Endodermal cell (in vitro differentiated cells): ENCODE measurements around the gene ZNF431. TPM values are rescaled to one million over a fixed set of nuclear protein-coding genes. Genes with fewer than 3 reads are reported as not detected.

ENCODE experiments used
- DNase-seq: peaks from one replicate; pipeline ENCODE4 v3.0.0-alpha.2; 2017
- H3K27ac ChIP-seq: 2 replicates; pipeline ENCODE4 v1.5.1; 2013; ENCODE audit warnings: mild to moderate bottlenecking, low read depth, low read length, moderate library complexity
- H3K27me3 ChIP-seq: 2 replicates; pipeline ENCODE4 v1.6.1; 2013; ENCODE audit warnings: mild to moderate bottlenecking, low read length, moderate library complexity; ENCODE audit not compliant: insufficient read depth, control insufficient read depth, poor library complexity, severe bottlenecking
- H3K36me3 ChIP-seq: 2 replicates; pipeline ENCODE4 v1.7.0; 2013; ENCODE audit warnings: mild to moderate bottlenecking, low read length, moderate library complexity; ENCODE audit not compliant: control insufficient read depth, insufficient read depth
- H3K4me1 ChIP-seq: one replicate; pipeline ENCODE4 v1.7.0; 2013; ENCODE audit warnings: low read length; ENCODE audit not compliant: control insufficient read depth, insufficient read depth
- H3K4me3 ChIP-seq: 2 replicates; pipeline ENCODE4 v1.5.1; 2013; ENCODE audit warnings: mild to moderate bottlenecking, low read length, moderate library complexity
- H3K9ac ChIP-seq: 2 replicates; pipeline ENCODE4 v1.6.1; 2013; ENCODE audit warnings: mild to moderate bottlenecking, low read length, moderate library complexity; ENCODE audit not compliant: poor library complexity, severe bottlenecking; ENCODE audit errors: extremely low read depth
- H3K9me3 ChIP-seq: 2 replicates; pipeline ENCODE4 v1.6.1; 2013; ENCODE audit warnings: mild to moderate bottlenecking, low read length, moderate library complexity; ENCODE audit not compliant: control insufficient read depth
- H3K27ac Mint-ChIP-seq: 2 replicates; pipeline ENCODE4 v1.8.0; 2020; ENCODE audit warnings: mixed read lengths
- H3K27me3 Mint-ChIP-seq: 2 replicates; pipeline ENCODE4 v1.8.0; 2021; ENCODE audit warnings: mild to moderate bottlenecking, mixed read lengths; ENCODE audit not compliant: insufficient read depth
- H3K36me3 Mint-ChIP-seq: 2 replicates; pipeline ENCODE4 v1.8.0; 2020; ENCODE audit warnings: low read depth, mixed read lengths
- H3K4me1 Mint-ChIP-seq: 2 replicates; pipeline ENCODE4 v1.8.0; 2020; ENCODE audit warnings: mixed read lengths
- H3K4me3 Mint-ChIP-seq: 2 replicates; pipeline ENCODE4 v1.8.0; 2020; ENCODE audit warnings: mild to moderate bottlenecking, moderate library complexity, mixed read lengths
- H3K9me3 Mint-ChIP-seq: 2 replicates; pipeline ENCODE4 v1.8.0; 2020; ENCODE audit warnings: mild to moderate bottlenecking, mixed read lengths
- WGBS, 2 experiments: methylation state at CpG; one replicate each; pipeline versions ENCODE4 v1.1.5 to v1.1.7; 2013; ENCODE audit warnings: missing lambda C conversion rate in 2 of 2, mixed read lengths in 1 of 2; ENCODE audit not compliant: insufficient coverage in 1 of 2, insufficient read length in 1 of 2; 5-methylcytosine and 5-hydroxymethylcytosine counted together
- long read RNA-seq, 4 experiments: library from polyadenylated mRNA in 2 of 4; library from RNA in 1 of 4; library from capped mRNA in 1 of 4; stranded (forward) in 3 of 4; unstranded in 1 of 4; transcript quantifications; one replicate each; pipeline ENCODE4 v2.0.0, GENCODE V29; 2020 to 2021; ENCODE audit warnings: inconsistent platforms in 1 of 4
- polyA plus RNA-seq, 2 experiments: library from polyadenylated mRNA; stranded (reverse); fragments of 50-300 nt; gene quantifications; one replicate each; pipeline ENCODE4 v1.2.3, GENCODE V29; 2013
- total RNA-seq, 2 donors: library from RNA; stranded (reverse); fragmentation: NEBNext Ultra II Directional in 1 of 2; extraction: Animal tissue kit (Norgen Biotek cat#: 25700) in 1 of 2; gene quantifications; 2 replicates in 1 of 2; 3 replicates in 1 of 2; pipeline ENCODE4 v1.2.1, GENCODE V29; 2021
- TF ChIP-seq, protein P1 (sequence below): fragments of 200-600 bp; sonication (generic); conservative IDR thresholded peaks from 2 replicates; pipeline ENCODE4 v1.5.0; 2021; ENCODE audit warnings: antibody characterized with exemption, mild to moderate bottlenecking

ZNF431 gene
- 10 to 100 TPM; 34.6 to 39.0 TPM for total RNA-seq
- polyA plus RNA-seq (2013, experiment 1 of 2) = 18.1 TPM
- 20.1 TPM for polyA plus RNA-seq (2013, experiment 2 of 2)
- long read RNA-seq, experiment 1, partial matches to known transcripts = 0 of 1 reads
- long read RNA-seq, experiment 1, other reads (novel, unspliced or antisense) = 1 of 1 reads
- long read RNA-seq, experiment 2, full-length matches to known transcripts = 1 of 9 reads
- long read RNA-seq, experiment 2, partial matches to known transcripts = 0 of 9 reads
- long read RNA-seq, experiment 2, other reads (novel, unspliced or antisense) = 8 of 9 reads
- long read RNA-seq, experiment 3, full-length matches to known transcripts = 12 of 42 reads
- long read RNA-seq, experiment 3, partial matches to known transcripts = 1 of 42 reads
- long read RNA-seq, experiment 3, other reads (novel, unspliced or antisense) = 29 of 42 reads
- long read RNA-seq, experiment 4, partial matches to known transcripts = 0 of 11 reads
- long read RNA-seq, experiment 4, other reads (novel, unspliced or antisense) = 11 of 11 reads

GRCh38 chr19:21141787-21142464 lies at the start of gene ZNF431:
TSS of gene ZNF431 (plus strand) at chr19:21142040. CDS start at chr19:21142184, 144 bp downstream.
- peak; percentile 98 for DNase-seq
- Mint-ChIP-seq H3K9me3 (peaks cover 30% of the 10 kb centered on the region), H3K4me1 (peaks cover 11% of the 10 kb centered on the region), H3K27ac (peak within 1 kb of the TSS; percentile 98), H3K27me3 (no peaks in the 10 kb centered on the region), H3K36me3 (peaks cover 38% of the 10 kb centered on the region), H3K4me3 (peak within 1 kb of the TSS; percentile 97)
- Histone ChIP-seq H3K27ac (peak within 1 kb of the TSS; percentile 99), H3K9me3 (peaks cover 38% of the 10 kb centered on the region), H3K27me3 (no peaks in the 10 kb centered on the region), H3K4me3 (peak within 1 kb of the TSS; percentile 92), H3K36me3 (peaks cover 38% of the 10 kb centered on the region), H3K4me1 (no peaks in the 10 kb centered on the region), H3K9ac (peak within 1 kb of the TSS; percentile 91)
- WGBS, 2 experiments = 0 to 2% methylated on average over 17 to 30 of the region's 30 CpGs
- TF ChIP-seq, protein P1, sequence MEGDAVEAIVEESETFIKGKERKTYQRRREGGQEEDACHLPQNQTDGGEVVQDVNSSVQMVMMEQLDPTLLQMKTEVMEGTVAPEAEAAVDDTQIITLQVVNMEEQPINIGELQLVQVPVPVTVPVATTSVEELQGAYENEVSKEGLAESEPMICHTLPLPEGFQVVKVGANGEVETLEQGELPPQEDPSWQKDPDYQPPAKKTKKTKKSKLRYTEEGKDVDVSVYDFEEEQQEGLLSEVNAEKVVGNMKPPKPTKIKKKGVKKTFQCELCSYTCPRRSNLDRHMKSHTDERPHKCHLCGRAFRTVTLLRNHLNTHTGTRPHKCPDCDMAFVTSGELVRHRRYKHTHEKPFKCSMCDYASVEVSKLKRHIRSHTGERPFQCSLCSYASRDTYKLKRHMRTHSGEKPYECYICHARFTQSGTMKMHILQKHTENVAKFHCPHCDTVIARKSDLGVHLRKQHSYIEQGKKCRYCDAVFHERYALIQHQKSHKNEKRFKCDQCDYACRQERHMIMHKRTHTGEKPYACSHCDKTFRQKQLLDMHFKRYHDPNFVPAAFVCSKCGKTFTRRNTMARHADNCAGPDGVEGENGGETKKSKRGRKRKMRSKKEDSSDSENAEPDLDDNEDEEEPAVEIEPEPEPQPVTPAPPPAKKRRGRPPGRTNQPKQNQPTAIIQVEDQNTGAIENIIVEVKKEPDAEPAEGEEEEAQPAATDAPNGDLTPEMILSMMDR = no peak

GRCh38 chr19:21092109-21092508 lies 49.7 kb upstream of the ZNF431 start:
- H3K4me3 ChIP-seq = no peak overlapping the region
- DNase-seq = no peak
- H3K36me3 Mint-ChIP-seq = peaks cover 58% of the 10 kb centered on the region
- peaks cover 22% of the 10 kb centered on the region for H3K4me1 Mint-ChIP-seq
- no peaks in the 10 kb centered on the region for H3K27me3 Mint-ChIP-seq
- peaks cover 4% of the 10 kb centered on the region for H3K9me3 ChIP-seq
- H3K36me3 ChIP-seq = peaks cover 85% of the 10 kb centered on the region
- peaks cover 3% of the 10 kb centered on the region for H3K9me3 Mint-ChIP-seq
- H3K9ac ChIP-seq = no peak overlapping the region
- H3K4me1 ChIP-seq = peaks cover 2% of the 10 kb centered on the region
- peak overlapping the region; percentile 49 for H3K27ac ChIP-seq
- H3K27me3 ChIP-seq = no peaks in the 10 kb centered on the region
- no peak overlapping the region for H3K4me3 Mint-ChIP-seq
- TF ChIP-seq, protein P1 = no peak
- H3K27ac Mint-ChIP-seq = peak overlapping the region; percentile 88

DNA sequence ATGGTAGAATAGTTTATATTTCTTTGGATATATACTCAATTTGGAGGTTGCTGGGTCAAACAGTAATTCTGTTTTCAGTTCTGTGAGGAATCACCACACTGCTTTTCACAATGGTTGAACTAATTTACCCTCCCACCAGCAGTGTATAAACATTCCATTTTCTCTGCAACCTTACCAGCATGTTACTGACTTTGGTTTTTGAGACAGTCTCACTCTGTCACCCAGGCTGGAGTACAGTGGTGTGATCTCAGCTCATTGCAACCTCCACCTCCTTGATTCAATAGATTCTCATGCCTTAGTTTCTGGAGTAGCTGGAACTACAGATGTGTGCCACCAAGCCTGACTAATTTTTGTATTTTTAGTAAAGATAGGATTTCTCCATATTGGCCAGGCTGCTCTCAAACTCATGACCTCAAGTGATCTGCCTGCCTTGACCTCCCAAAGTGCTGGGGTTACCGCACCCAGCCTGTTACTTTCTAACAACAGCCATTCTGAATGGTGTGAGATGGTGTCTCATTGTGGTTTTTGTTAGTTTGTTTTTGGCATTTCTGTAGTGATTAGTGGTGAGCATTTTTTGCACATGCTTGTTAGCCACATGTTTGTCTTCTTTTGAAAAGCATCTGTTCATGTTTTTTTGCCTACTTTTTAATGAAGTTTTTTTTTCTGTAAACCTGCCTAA lies 47.4 kb upstream of the ZNF431 start:
- 83 to 100% methylated on average over 1 of the region's 1 CpG for WGBS, 2 experiments
- DNase-seq = no peak

More for the DNA sequence above, 47.4 kb upstream of the ZNF431 start:
- peaks cover 2% of the 10 kb centered on the region for H3K4me1 ChIP-seq
- H3K36me3 ChIP-seq = peaks cover 85% of the 10 kb centered on the region
- Mint-ChIP-seq H3K36me3 (peaks cover 66% of the 10 kb centered on the region), H3K9me3 (peaks cover 3% of the 10 kb centered on the region), H3K27ac (no peak overlapping the region), H3K27me3 (no peaks in the 10 kb centered on the region), H3K4me1 (peaks cover 22% of the 10 kb centered on the region), H3K4me3 (no peak overlapping the region)
- TF ChIP-seq, protein P1 = no peak
- no peaks in the 10 kb centered on the region for H3K27me3 ChIP-seq
- no peak overlapping the region for H3K9ac ChIP-seq
- no peak overlapping the region for H3K27ac ChIP-seq
- no peak overlapping the region for H3K4me3 ChIP-seq
- H3K9me3 ChIP-seq = peaks cover 4% of the 10 kb centered on the region
